HepG2 (cell line): ENCODE measurements around the gene PRKCD. TPM values are rescaled to one million over a fixed set of nuclear protein-coding genes. Genes with fewer than 3 reads are reported as not detected.
A peak's percentile ranks its signal among the peaks of the same experiment; 100 is the strongest.

ENCODE experiments used
- ARNTL ChIP-seq: sonication (generic); formaldehyde crosslinking; IDR thresholded peaks from 2 replicates; pipeline ENCODE4 v1.4.0; 2020; ENCODE audit warnings: mild to moderate bottlenecking, missing genetic modification reagents
- CREB1 ChIP-seq, 2 experiments: fragments of 450-650 bp in 1 of 2; IDR thresholded peaks; 2 replicates each; pipeline ENCODE4 v1.6.1; 2016 to 2017; ENCODE audit warnings: control low read depth in 1 of 2, mild to moderate bottlenecking in 1 of 2, missing compliant biosample characterization in 1 of 2, missing genetic modification characterization in 1 of 2
- ELF3 ChIP-seq: IDR thresholded peaks from 2 replicates; pipeline ENCODE4 v1.6.1; 2016; ENCODE audit warnings: missing genetic modification reagents, missing compliant biosample characterization
- HMG20B ChIP-seq: conservative IDR thresholded peaks from 2 replicates; pipeline ENCODE4 v1.6.1; 2016; ENCODE audit warnings: missing genetic modification reagents, missing compliant biosample characterization
- MEIS1 ChIP-seq: sonication (generic); formaldehyde crosslinking; IDR thresholded peaks from 2 replicates; pipeline ENCODE4 v1.9.0; 2021; ENCODE audit warnings: mild to moderate bottlenecking, missing genetic modification reagents, moderate library complexity, borderline replicate concordance
- NKX3-1 ChIP-seq: sonication (generic); formaldehyde crosslinking; IDR thresholded peaks from 2 replicates; pipeline ENCODE4 v1.5.0; 2020; ENCODE audit warnings: missing genetic modification reagents
- TAF1 ChIP-seq: sonication (generic); formaldehyde crosslinking; IDR thresholded peaks from 2 replicates; pipeline ENCODE4 v1.4.0; 2020; ENCODE audit warnings: missing genetic modification reagents
- ZMYM2 ChIP-seq: sonication (generic); formaldehyde crosslinking; IDR thresholded peaks from 2 replicates; pipeline ENCODE4 v1.8.0; 2022; ENCODE audit warnings: mild to moderate bottlenecking, missing genetic modification reagents
- ZNF430 ChIP-seq: sonication (generic); formaldehyde crosslinking; IDR thresholded peaks from 2 replicates; pipeline ENCODE4 v1.9.0; 2021; ENCODE audit warnings: mild to moderate bottlenecking, missing genetic modification reagents
- ZNF670 ChIP-seq: sonication (generic); formaldehyde crosslinking; IDR thresholded peaks from 2 replicates; pipeline ENCODE4 v1.8.0; 2022; ENCODE audit warnings: mild to moderate bottlenecking, missing genetic modification reagents, borderline replicate concordance
- ZNF749 ChIP-seq: sonication (generic); formaldehyde crosslinking; IDR thresholded peaks from 2 replicates; pipeline ENCODE4 v1.8.0; 2022; ENCODE audit warnings: mild to moderate bottlenecking, missing genetic modification reagents, moderate library complexity, borderline replicate concordance
- polyA plus RNA-seq, 8 experiments: library from polyadenylated mRNA; depleted of rRNA in 3 of 8; stranded (reverse) in 7 of 8; unstranded in 1 of 8; fragments of >200 nt; fragmentation: Illumina TruSeq in 4 of 8; extraction: Trizol in 4 of 8; gene quantifications; 2 replicates each; pipeline versions ENCODE4 v1.2.1 to v1.2.3, GENCODE V29; 2011 to 2016; ENCODE audit warnings: low read depth in 4 of 8, missing spikeins in 1 of 8, mixed read lengths in 1 of 8; ENCODE audit not compliant: insufficient read depth in 1 of 8
- total RNA-seq, 5 experiments: library from RNA; depleted of rRNA; stranded (reverse); fragments of >200 nt; fragmentation: Illumina TruSeq; extraction: Trizol; gene quantifications; 2 replicates each; pipeline ENCODE4 v1.2.3, GENCODE V29; 2016; ENCODE audit warnings: low read depth in 1 of 5
- TF ChIP-seq, protein P1 (sequence below), 2 experiments: fragments of 450-650 bp in 1 of 2; sonication (generic) in 1 of 2; formaldehyde crosslinking in 1 of 2; IDR thresholded peaks; 2 replicates each; pipeline versions ENCODE4 v1.6.1 to v1.8.0; 2016 to 2022; ENCODE audit warnings: antibody characterized with exemption in 1 of 2, mild to moderate bottlenecking in 1 of 2, missing genetic modification reagents in 1 of 2
- TF ChIP-seq, protein P2 (sequence below): sonication (generic); formaldehyde crosslinking; conservative IDR thresholded peaks from 2 replicates; pipeline ENCODE4 v1.4.0; 2020; ENCODE audit warnings: missing genetic modification reagents
- TF ChIP-seq, protein P3 (sequence below): sonication (generic); formaldehyde crosslinking; IDR thresholded peaks from 2 replicates; pipeline ENCODE4 v1.5.1; 2020; ENCODE audit warnings: missing genetic modification reagents, mild to moderate bottlenecking, borderline replicate concordance

Gene PRKCD
- total and polyA plus RNA-seq, 2 of the 13 experiments (the other 11 are each of a cell fraction or from before 2014, with no cell fraction given), result 1.6 to 40.7 TPM

DNA sequence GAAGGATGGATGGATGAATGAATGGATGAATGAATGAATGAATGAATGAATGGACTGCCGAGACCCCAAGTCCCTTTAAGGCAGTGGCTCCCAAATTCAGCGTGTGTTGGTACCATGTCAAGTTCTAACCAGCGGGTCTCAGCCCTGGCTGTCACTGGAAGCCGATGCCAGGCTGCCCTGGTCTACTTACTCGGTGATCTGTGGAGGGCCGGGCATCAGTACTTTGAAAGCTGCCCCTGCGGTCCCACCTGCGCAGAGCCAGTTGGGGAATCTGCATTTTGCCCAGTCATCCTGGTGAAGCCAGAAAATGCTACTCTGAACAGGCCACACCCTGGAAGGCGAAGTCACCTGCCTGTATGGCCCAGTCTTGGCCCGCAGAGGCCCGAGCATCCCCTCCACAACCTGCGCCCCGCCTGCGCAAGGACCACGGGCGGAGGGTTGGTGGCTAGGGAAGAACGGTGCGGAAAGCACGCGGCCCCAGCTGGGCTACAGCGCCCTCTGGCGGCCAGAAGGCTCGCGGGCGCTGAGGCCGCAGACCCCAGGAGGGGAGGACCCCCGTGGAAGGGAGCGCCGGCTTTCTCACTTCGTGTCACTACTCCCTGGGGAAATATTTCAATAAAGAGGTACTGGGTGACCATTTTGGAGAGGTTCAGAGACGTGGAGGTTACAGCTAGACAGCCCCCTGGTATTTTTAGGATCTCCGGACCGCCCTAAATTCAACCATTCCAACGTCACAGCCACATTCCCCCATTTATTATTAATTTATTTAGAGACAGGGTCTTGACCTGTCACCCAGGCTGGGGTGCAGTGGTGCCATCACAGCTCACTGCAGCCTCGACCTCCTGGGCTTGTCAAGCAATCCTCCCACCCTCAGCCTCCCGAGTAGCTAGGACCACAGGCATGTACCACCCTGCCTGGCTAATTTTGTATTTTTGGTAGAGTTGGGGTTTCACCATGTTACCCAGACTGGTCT is 34.9 kb downstream of the PRKCD start (continued):
- TF ChIP-seq, protein P1, sequence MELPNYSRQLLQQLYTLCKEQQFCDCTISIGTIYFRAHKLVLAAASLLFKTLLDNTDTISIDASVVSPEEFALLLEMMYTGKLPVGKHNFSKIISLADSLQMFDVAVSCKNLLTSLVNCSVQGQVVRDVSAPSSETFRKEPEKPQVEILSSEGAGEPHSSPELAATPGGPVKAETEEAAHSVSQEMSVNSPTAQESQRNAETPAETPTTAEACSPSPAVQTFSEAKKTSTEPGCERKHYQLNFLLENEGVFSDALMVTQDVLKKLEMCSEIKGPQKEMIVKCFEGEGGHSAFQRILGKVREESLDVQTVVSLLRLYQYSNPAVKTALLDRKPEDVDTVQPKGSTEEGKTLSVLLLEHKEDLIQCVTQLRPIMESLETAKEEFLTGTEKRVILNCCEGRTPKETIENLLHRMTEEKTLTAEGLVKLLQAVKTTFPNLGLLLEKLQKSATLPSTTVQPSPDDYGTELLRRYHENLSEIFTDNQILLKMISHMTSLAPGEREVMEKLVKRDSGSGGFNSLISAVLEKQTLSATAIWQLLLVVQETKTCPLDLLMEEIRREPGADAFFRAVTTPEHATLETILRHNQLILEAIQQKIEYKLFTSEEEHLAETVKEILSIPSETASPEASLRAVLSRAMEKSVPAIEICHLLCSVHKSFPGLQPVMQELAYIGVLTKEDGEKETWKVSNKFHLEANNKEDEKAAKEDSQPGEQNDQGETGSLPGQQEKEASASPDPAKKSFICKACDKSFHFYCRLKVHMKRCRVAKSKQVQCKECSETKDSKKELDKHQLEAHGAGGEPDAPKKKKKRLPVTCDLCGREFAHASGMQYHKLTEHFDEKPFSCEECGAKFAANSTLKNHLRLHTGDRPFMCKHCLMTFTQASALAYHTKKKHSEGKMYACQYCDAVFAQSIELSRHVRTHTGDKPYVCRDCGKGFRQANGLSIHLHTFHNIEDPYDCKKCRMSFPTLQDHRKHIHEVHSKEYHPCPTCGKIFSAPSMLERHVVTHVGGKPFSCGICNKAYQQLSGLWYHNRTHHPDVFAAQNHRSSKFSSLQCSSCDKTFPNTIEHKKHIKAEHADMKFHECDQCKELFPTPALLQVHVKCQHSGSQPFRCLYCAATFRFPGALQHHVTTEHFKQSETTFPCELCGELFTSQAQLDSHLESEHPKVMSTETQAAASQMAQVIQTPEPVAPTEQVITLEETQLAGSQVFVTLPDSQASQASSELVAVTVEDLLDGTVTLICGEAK (IDR thresholded peaks at IDR 0.05), result no peak
- TF ChIP-seq, protein P1 (CRISPR knock-in tag; IDR thresholded peaks at IDR 0.05), result no peak
- TF ChIP-seq ELF3, result no peak
- no peak for TF ChIP-seq ZNF430 (CRISPR knock-in tag)
- TF ChIP-seq ZNF670 (CRISPR knock-in tag), result 0 out of 2 replicates have a peak, but pooled peaks have one; percentile 33
- no peak for TF ChIP-seq MEIS1 (CRISPR knock-in tag)
- TF ChIP-seq CREB1 (IDR thresholded peaks at IDR 0.05), result no peak
- no peak for TF ChIP-seq CREB1 (CRISPR knock-in tag; IDR thresholded peaks at IDR 0.05)
- TF ChIP-seq, protein P2, sequence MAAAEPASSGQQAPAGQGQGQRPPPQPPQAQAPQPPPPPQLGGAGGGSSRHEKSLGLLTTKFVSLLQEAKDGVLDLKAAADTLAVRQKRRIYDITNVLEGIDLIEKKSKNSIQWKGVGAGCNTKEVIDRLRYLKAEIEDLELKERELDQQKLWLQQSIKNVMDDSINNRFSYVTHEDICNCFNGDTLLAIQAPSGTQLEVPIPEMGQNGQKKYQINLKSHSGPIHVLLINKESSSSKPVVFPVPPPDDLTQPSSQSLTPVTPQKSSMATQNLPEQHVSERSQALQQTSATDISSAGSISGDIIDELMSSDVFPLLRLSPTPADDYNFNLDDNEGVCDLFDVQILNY (CRISPR knock-in tag), result no peak
- TF ChIP-seq ZMYM2, result no peak
- TF ChIP-seq, protein P3, sequence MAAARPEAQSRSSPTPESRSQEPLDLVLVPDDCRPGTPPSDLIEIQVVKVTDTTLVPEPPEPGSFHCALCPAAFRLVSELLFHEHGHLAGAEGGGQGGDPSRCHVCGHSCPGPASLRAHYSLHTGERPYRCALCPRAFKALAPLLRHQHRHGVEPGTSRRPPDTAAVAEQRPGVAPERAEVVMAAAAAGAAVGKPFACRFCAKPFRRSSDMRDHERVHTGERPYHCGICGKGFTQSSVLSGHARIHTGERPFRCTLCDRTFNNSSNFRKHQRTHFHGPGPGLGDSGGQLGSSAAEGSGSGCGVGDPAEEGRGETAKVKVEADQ, result no peak
- TF ChIP-seq ZNF749 (CRISPR knock-in tag), result no peak
- no peak for TF ChIP-seq ARNTL (CRISPR knock-in tag)
- no peak for TF ChIP-seq HMG20B (CRISPR knock-in tag)
- TF ChIP-seq TAF1, result no peak
- no peak for TF ChIP-seq NKX3-1
